Bronchial epithelial cell (primary cell): ENCODE results near the gene COMMD8. TPM values are rescaled to one million over a fixed set of nuclear protein-coding genes. Genes with fewer than 3 reads are reported as not detected.

Source experiments
- DNase-seq: peaks from one replicate; pipeline ENCODE4 v3.0.0-alpha.2; 2010; ENCODE audit warnings: low read depth
- FAIRE-seq: peaks from 2 replicates; lab custom pipeline; 2011; peaks lifted over from hg19 to GRCh38; lab: Jason Lieb, UNC
- H3K27me3 ChIP-seq: 2 replicates; pipeline ENCODE4 v1.5.1; 2011; ENCODE audit warnings: low read length; ENCODE audit not compliant: control insufficient read depth, insufficient read depth
- H3K36me3 ChIP-seq: 2 replicates; pipeline ENCODE4 v1.5.1; 2011; ENCODE audit warnings: low read length; ENCODE audit not compliant: control insufficient read depth, insufficient read depth
- H3K4me3 ChIP-seq: 2 replicates; pipeline ENCODE4 v1.5.1; 2011; ENCODE audit warnings: mild to moderate bottlenecking, low read depth, low read length, control low read depth
- total RNA-seq: library from RNA; depleted of rRNA; stranded (reverse); fragments of >200 nt; gene quantifications from 2 replicates; pipeline ENCODE4 v1.2.1, GENCODE V29; 2014
- TF ChIP-seq, protein P1 (sequence below): IDR thresholded peaks from 2 replicates; pipeline ENCODE4 v1.5.1; 2011; ENCODE audit warnings: mild to moderate bottlenecking, moderate library complexity, low read length, control low read depth, inconsistent platforms; ENCODE audit not compliant: insufficient read depth, severe bottlenecking

The COMMD8 gene
- total RNA-seq, 1 donor from 2014 or later = 29.2 TPM

DNA sequence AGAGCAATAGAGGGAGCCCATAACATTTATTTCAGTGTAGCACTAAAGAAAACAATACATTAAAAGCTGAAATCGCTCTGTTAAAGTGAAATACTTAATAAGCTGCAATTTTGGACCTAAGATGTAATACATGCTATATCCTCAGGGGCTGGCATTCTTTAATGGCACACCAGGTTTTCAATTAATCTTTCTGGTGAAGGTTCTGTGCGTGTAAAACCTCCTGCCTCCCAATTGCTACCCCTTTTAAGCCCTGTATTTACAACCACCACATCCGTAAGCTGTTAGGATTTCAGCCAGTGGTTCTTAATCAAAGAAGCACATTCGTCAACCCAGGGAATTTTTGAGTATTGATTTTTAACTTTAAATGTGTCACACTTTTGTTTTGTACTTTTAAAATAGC, 7.6 kb upstream of the COMMD8 start:
- H3K27me3 ChIP-seq = no peaks in the 10 kb centered on the region
- TF ChIP-seq, protein P1, sequence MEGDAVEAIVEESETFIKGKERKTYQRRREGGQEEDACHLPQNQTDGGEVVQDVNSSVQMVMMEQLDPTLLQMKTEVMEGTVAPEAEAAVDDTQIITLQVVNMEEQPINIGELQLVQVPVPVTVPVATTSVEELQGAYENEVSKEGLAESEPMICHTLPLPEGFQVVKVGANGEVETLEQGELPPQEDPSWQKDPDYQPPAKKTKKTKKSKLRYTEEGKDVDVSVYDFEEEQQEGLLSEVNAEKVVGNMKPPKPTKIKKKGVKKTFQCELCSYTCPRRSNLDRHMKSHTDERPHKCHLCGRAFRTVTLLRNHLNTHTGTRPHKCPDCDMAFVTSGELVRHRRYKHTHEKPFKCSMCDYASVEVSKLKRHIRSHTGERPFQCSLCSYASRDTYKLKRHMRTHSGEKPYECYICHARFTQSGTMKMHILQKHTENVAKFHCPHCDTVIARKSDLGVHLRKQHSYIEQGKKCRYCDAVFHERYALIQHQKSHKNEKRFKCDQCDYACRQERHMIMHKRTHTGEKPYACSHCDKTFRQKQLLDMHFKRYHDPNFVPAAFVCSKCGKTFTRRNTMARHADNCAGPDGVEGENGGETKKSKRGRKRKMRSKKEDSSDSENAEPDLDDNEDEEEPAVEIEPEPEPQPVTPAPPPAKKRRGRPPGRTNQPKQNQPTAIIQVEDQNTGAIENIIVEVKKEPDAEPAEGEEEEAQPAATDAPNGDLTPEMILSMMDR = no peak

DNA sequence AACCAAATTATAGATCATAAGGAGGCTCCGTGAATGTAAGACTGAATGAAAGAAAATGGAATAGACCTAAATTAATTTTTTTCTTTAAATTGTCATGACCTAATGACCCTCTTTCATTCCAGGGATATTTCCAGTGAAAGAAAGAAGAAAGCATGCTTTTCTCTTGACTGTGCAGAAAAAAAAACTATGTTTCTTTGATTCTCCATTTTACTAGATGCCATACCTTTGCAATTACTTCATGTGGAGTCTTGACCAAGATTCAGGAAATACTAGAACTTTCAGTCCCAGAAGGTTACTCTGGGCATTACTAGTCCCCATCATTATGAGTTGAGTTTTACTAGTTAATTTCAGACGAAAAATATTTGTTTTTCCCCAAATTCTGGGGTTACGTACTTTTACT, 6.4 kb upstream of the COMMD8 start:
- no peak overlapping the region for H3K4me3 ChIP-seq
- peak; percentile 18 for DNase-seq
- H3K36me3 ChIP-seq = no peaks in the 10 kb centered on the region
- TF ChIP-seq, protein P1 = no peak
- H3K27me3 ChIP-seq = no peaks in the 10 kb centered on the region
- no peak for FAIRE-seq

More for the DNA sequence above, 7.6 kb upstream of the COMMD8 start:
- DNase-seq (no peak), FAIRE-seq (no peak)
- Histone ChIP-seq H3K4me3 (no peak overlapping the region), H3K36me3 (no peaks in the 10 kb centered on the region)

DNA sequence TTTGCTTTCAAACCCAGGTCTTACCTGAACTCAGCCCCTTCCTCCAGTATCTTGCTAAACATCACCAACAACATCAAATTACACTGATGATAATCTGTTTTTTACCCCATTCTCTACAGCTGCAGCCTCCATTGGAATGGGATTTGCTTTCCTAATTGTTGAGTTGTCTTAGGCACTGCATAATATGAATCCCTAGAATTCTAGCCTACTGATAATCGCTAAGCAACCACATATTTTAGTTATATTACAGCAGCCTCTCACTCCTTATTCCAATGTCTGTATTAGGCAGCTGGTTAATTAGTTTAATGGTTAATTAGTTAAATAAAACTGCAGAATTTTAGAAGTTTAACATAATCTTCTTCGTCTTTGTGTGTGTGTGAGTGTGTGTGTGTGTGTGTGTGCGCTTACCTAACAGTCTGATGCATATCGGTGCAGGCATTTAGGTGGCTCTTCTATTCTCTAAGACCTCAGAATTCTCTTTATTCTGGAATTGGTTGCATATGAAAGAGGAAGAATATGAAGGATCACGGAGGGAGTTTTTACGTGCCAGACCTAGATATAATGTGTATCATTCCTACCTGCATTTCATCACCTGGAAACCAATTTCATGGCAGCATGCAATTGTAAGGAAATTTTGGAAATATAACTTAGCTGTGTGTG, 5.3 kb upstream of the COMMD8 start:
- Histone ChIP-seq H3K36me3 (no peaks in the 10 kb centered on the region), H3K27me3 (no peaks in the 10 kb centered on the region), H3K4me3 (no peak overlapping the region)
- DNase-seq = no peak
- FAIRE-seq = no peak
- TF ChIP-seq, protein P1 = no peak

DNA sequence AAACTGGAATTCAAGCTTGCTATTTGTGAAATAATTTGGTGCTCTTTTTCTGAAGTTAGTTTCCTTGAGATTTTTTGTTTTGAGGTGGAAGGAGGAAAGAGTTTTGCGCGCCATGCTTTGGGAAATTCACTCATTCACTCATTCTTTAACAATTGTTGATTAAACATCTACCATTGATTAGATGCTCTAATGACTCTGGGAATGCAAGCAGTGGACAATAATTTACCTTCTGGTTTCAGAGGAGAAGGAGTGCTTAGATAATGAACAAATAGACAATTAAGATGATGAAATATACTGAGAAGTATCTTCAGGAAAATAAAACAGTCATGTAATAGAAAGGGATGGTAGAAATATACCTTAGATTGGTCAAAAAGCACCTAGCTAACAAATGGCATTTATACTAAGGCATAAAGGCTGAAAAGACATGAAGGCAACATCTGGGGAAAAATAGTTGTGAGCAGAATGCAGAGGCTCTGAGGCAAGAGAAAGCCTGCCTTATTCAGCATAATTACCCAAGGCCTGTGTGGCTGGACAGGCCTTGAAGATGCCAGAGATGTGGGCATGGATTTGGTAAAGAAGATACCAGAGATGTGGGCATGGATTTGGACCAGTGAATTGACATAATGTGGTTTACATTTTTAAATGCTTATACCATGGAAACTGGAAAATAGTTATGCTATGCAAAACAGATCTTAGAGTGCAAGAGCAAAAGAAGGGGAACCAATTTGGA, 2.7 kb upstream of the COMMD8 start:
- no peak for FAIRE-seq
- H3K27me3 ChIP-seq = no peaks in the 10 kb centered on the region
- H3K36me3 ChIP-seq = no peaks in the 10 kb centered on the region
- no peak for DNase-seq
- TF ChIP-seq, protein P1 = no peak
- no peak overlapping the region for H3K4me3 ChIP-seq

DNA sequence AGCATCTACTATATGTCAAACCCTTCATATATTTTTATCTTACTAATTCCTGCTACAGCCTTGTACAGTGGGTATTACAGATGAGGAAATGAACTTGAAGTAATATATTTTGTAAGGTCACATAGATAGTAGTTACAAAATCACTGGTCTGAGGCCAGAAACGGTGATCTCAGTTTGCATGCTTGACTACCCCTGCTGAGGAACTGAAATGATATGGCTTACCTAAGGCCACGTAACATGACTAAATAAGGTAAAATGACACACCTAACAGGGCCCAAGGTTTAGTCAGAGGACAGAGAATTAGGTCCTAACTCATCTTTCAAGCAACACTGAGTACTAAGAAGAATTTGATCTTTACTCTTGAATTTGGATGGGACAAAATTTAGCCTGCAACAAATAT, 1.5 kb upstream of the COMMD8 start:
- Histone ChIP-seq H3K4me3 (no peak overlapping the region), H3K36me3 (no peaks in the 10 kb centered on the region), H3K27me3 (no peaks in the 10 kb centered on the region)
- TF ChIP-seq, protein P1 = no peak
- DNase-seq (peak; percentile 60), FAIRE-seq (no peak)
